Keratinocyte (primary cell): ENCODE measurements around the gene MID1. TPM values are rescaled to one million over a fixed set of nuclear protein-coding genes. Genes with fewer than 3 reads are reported as not detected.

Source experiments
- DNase-seq: peaks from one replicate; pipeline ENCODE4 v3.0.0-alpha.2; 2011; ENCODE audit warnings: low read depth, missing footprints, low spot score
- FAIRE-seq: peaks from 2 replicates; lab custom pipeline; 2011; peaks lifted over from hg19 to GRCh38; lab: Jason Lieb, UNC
- H2AFZ ChIP-seq: 2 replicates; pipeline ENCODE4 v1.6.0; 2012; ENCODE audit warnings: low read length, control low read depth, inconsistent platforms; ENCODE audit not compliant: control insufficient read depth
- H3K27ac ChIP-seq: 2 replicates; pipeline ENCODE4 v1.5.1; 2011; ENCODE audit warnings: low read length; ENCODE audit not compliant: control insufficient read depth, insufficient read depth
- H3K27me3 ChIP-seq: 3 replicates; pipeline ENCODE4 v1.6.0; 2011; ENCODE audit warnings: low read length; ENCODE audit not compliant: control insufficient read depth, insufficient read depth; ENCODE audit errors: extremely low read depth
- H3K36me3 ChIP-seq, 2 experiments: 2 replicates in 1 of 2; 3 replicates in 1 of 2; pipeline ENCODE4 v1.5.1; 2011; ENCODE audit warnings: low read length in 2 of 2, mild to moderate bottlenecking in 1 of 2; ENCODE audit not compliant: control insufficient read depth in 2 of 2, insufficient read depth in 2 of 2; ENCODE audit errors: extremely low read depth in 1 of 2
- H3K4me1 ChIP-seq: 3 replicates; pipeline ENCODE4 v1.5.1; 2011; ENCODE audit warnings: low read length; ENCODE audit not compliant: control insufficient read depth, insufficient read depth; ENCODE audit errors: extremely low read depth
- H3K4me2 ChIP-seq: 3 replicates; pipeline ENCODE4 v1.6.0; 2011; ENCODE audit warnings: low read depth, low read length; ENCODE audit not compliant: control insufficient read depth, insufficient read depth; ENCODE audit errors: extremely low read depth
- H3K4me3 ChIP-seq, 3 experiments: fragments of 200-600 bp in 1 of 3; sonication (generic) in 1 of 3; 2 replicates in 2 of 3; 3 replicates in 1 of 3; pipeline ENCODE4 v1.5.1; 2011 to 2016; ENCODE audit warnings: low read length in 3 of 3, mild to moderate bottlenecking in 3 of 3, control low read depth in 2 of 3, inconsistent platforms in 1 of 3, low read depth in 1 of 3, mixed read lengths in 1 of 3, mixed run types in 1 of 3, moderate library complexity in 1 of 3; ENCODE audit not compliant: control insufficient read depth in 2 of 3, insufficient read depth in 2 of 3; ENCODE audit errors: extremely low read depth in 1 of 3
- H3K79me2 ChIP-seq: 2 replicates; pipeline ENCODE4 v1.6.0; 2012; ENCODE audit warnings: low read length; ENCODE audit not compliant: control insufficient read depth, insufficient read depth
- H3K9ac ChIP-seq: 3 replicates; pipeline ENCODE4 v1.6.0; 2011; ENCODE audit warnings: low read length; ENCODE audit not compliant: control insufficient read depth, insufficient read depth; ENCODE audit errors: extremely low read depth
- H3K9me1 ChIP-seq: 3 replicates; pipeline ENCODE4 v1.6.0; 2011; ENCODE audit warnings: low read length; ENCODE audit not compliant: control insufficient read depth, insufficient read depth; ENCODE audit errors: extremely low read depth
- H3K9me3 ChIP-seq: 2 replicates; pipeline ENCODE4 v1.5.1; 2012; ENCODE audit warnings: low read depth, low read length; ENCODE audit not compliant: control insufficient read depth
- H4K20me1 ChIP-seq: 3 replicates; pipeline ENCODE4 v1.6.0; 2011; ENCODE audit warnings: low read length; ENCODE audit not compliant: control insufficient read depth, insufficient read depth; ENCODE audit errors: extremely low read depth
- CTCF ChIP-seq, 3 experiments: IDR thresholded peaks in 1 of 3; conservative IDR thresholded peaks in 1 of 3; optimal IDR thresholded peaks in 1 of 3; 2 replicates in 2 of 3; 3 replicates in 1 of 3; pipeline versions ENCODE3 to v1.5.1; 2011; ENCODE audit warnings: low read length in 3 of 3, mild to moderate bottlenecking in 3 of 3, moderate library complexity in 2 of 3, control low read depth in 1 of 3, inconsistent platforms in 1 of 3; ENCODE audit not compliant: insufficient read depth in 2 of 3; ENCODE audit errors: extremely low read depth in 1 of 3
- EZH2 ChIP-seq: IDR thresholded peaks from one replicate; pipeline ENCODE4 v1.6.1; 2012; ENCODE audit warnings: inconsistent platforms, mild to moderate bottlenecking, low read length, moderate library complexity
- dilution Hi-C: fragments of 300-500 bp; cut with MboI; formaldehyde crosslinking; loops from one replicate; pipeline ENCODE4 v1.7.0; 2020; ENCODE audit warnings: low sequenced_read_pairs; ENCODE audit not compliant: extremely low pct_ligation_motif_present
- polyA plus RNA-seq, 5 experiments: library from polyadenylated mRNA; depleted of rRNA in 3 of 5; stranded (reverse) in 3 of 5; stranded (forward) in 1 of 5; unstranded in 1 of 5; fragments of >200 nt; gene quantifications; 1 replicate in 1 of 5; 2 replicates in 3 of 5; 3 replicates in 1 of 5; pipeline versions ENCODE4 v1.2.1 to v1.2.3, GENCODE V29; 2011 to 2012; ENCODE audit warnings: missing spikeins in 2 of 5, low read depth in 1 of 5, low replicate concordance in 1 of 5

Gene MID1
- polyA plus RNA-seq, 1 donor (not counting 4 experiments of a cell fraction or from before 2014, with no cell fraction given) = 9.2 TPM

DNA sequence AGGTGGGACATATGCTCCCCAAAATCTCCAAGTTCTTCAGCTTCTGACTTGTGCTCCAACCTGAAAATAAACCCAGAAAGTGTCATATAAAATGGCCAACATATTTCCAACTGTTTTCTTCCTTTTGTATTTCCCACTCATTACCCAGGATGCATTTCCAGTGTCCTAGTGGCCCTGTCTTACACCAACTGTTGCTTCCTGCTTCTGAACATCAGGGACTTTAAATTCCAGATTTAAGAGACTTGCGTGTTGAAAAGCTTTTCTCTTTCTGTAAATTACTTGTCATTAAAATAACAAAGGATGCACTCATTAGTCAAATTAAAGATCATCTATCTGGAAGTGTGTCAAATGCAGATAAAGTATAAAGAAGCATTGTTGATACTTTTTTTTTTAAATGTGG lies 19.9 kb downstream of the MID1 start:
- no peaks in the 10 kb centered on the region for H3K36me3 ChIP-seq
- H3K27ac ChIP-seq = no peak overlapping the region
- no peaks in the 10 kb centered on the region for H3K9me3 ChIP-seq
- H4K20me1 ChIP-seq = no peaks in the 10 kb centered on the region
- no peak overlapping the region for H3K9ac ChIP-seq
- no peak overlapping the region for H3K4me2 ChIP-seq
- DNase-seq (no peak), FAIRE-seq (no peak)
- no peaks in the 10 kb centered on the region for H3K4me1 ChIP-seq
- H3K27me3 ChIP-seq = no peaks in the 10 kb centered on the region
- H2AFZ ChIP-seq = no peak overlapping the region
- H3K79me2 ChIP-seq = peaks cover 12% of the 10 kb centered on the region
- no peak for TF ChIP-seq EZH2
- TF ChIP-seq CTCF (optimal IDR thresholded peaks at IDR 0.05 in 1 of 3, IDR thresholded peaks at IDR 0.05 in 1 of 3, conservative IDR thresholded peaks at IDR 0.05 in 1 of 3; ENCODE audit: extremely low read depth in 1 of 3, insufficient read depth in 2 of 3, low read length in 3 of 3) = no peak
- no peaks in the 10 kb centered on the region for H3K9me1 ChIP-seq
- H3K4me3 ChIP-seq = no peak overlapping the region
- dilution Hi-C loops = no loop called here

GRCh38 chrX:10598540-10598939 lies 21.8 kb downstream of the MID1 start:
- Histone ChIP-seq H3K27ac (no peak overlapping the region), H3K9me3 (no peaks in the 10 kb centered on the region), H3K4me3 (no peak overlapping the region), H2AFZ (no peak overlapping the region), H3K9me1 (no peaks in the 10 kb centered on the region), H3K79me2 (peaks cover 14% of the 10 kb centered on the region), H3K4me1 (no peaks in the 10 kb centered on the region), H4K20me1 (no peaks in the 10 kb centered on the region), H3K9ac (no peak overlapping the region), H3K27me3 (no peaks in the 10 kb centered on the region), H3K4me2 (no peak overlapping the region), H3K36me3 (no peaks in the 10 kb centered on the region)
- no peak for DNase-seq
- no peak for TF ChIP-seq CTCF (optimal IDR thresholded peaks at IDR 0.05 in 1 of 3, IDR thresholded peaks at IDR 0.05 in 1 of 3, conservative IDR thresholded peaks at IDR 0.05 in 1 of 3; ENCODE audit: extremely low read depth in 1 of 3, insufficient read depth in 2 of 3, low read length in 3 of 3)
- no peak for TF ChIP-seq EZH2
- FAIRE-seq = no peak
- dilution Hi-C loops = no loop called here
